Transverse colon (tissue), 3 donors: Measurements from ENCODE around the gene TTC23L.

ENCODE experiments used
- EP300 ChIP-seq: sonication (generic); formaldehyde crosslinking; IDR thresholded peaks from one replicate; pipeline ENCODE4 v1.6.1; 2017; ENCODE audit warnings: antibody characterized with exemption, low read depth
- POLR2A ChIP-seq: fragments of 450-650 bp; IDR thresholded peaks from one replicate; pipeline ENCODE4 v1.6.1; 2016; ENCODE audit warnings: antibody characterized with exemption, mild to moderate bottlenecking, moderate library complexity
- TF ChIP-seq, protein P1 (sequence below), 5 experiments: fragments of 200-600 bp in 3 of 5; fragments of 450-650 bp in 2 of 5; sonication (generic) in 3 of 5; IDR thresholded peaks; 1 replicate in 2 of 5; 2 replicates in 3 of 5; pipeline ENCODE4 v1.5.1; 2016 to 2017; ENCODE audit warnings: antibody characterized with exemption in 5 of 5, inconsistent platforms in 3 of 5, mild to moderate bottlenecking in 2 of 5, moderate library complexity in 1 of 5

- TF ChIP-seq, protein P1, sequence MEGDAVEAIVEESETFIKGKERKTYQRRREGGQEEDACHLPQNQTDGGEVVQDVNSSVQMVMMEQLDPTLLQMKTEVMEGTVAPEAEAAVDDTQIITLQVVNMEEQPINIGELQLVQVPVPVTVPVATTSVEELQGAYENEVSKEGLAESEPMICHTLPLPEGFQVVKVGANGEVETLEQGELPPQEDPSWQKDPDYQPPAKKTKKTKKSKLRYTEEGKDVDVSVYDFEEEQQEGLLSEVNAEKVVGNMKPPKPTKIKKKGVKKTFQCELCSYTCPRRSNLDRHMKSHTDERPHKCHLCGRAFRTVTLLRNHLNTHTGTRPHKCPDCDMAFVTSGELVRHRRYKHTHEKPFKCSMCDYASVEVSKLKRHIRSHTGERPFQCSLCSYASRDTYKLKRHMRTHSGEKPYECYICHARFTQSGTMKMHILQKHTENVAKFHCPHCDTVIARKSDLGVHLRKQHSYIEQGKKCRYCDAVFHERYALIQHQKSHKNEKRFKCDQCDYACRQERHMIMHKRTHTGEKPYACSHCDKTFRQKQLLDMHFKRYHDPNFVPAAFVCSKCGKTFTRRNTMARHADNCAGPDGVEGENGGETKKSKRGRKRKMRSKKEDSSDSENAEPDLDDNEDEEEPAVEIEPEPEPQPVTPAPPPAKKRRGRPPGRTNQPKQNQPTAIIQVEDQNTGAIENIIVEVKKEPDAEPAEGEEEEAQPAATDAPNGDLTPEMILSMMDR (IDR thresholded peaks at IDR 0.05): no peak
- no peak for TF ChIP-seq POLR2A
- TF ChIP-seq EP300: no peak
These were observed 77.6 kb downstream of the TTC23L start for GRCh38 chr5:34916518-34916917.
